ENCODE data around the gene GPR85.
"Not testable (repeated sequence)": the region's sequence is repeated elsewhere in the genome, so short reads cannot be mapped to it uniquely, and the experiment has no call there.

Gene GPR85, protein sequence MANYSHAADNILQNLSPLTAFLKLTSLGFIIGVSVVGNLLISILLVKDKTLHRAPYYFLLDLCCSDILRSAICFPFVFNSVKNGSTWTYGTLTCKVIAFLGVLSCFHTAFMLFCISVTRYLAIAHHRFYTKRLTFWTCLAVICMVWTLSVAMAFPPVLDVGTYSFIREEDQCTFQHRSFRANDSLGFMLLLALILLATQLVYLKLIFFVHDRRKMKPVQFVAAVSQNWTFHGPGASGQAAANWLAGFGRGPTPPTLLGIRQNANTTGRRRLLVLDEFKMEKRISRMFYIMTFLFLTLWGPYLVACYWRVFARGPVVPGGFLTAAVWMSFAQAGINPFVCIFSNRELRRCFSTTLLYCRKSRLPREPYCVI

DNA sequence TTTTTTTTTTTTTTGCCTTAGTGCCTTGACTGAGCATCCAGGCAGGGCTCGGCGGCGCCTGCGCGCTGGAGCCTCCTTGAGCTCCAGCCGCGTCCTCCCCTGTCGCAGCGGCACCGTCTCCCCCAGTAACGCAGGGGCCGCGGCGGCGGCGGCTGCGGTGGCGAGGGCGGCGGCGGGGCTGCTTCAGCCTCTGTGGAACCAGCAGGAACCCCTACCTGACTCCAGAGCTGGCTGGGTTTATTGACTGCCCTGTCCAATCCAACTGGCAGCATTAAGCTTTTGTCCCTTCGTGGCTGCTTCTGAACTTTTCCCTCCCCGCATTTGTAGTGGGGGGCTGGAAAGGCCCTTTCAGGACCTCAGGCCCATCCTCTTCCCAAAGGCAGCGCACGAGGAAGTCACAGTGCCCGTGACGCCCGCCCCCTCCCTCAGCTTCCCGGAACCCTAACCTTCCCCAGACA is at the start of gene GPR85:
Gene GPR85 (minus strand): TSS at position 397 of the 458 bp plus-strand sequence. CDS start 2,106 bp downstream, outside the sequence.
- peak in 1 of 2 donors; percentile 4 for DNase-seq (ENCODE audit: low read depth in 2 of 2)

DNA sequence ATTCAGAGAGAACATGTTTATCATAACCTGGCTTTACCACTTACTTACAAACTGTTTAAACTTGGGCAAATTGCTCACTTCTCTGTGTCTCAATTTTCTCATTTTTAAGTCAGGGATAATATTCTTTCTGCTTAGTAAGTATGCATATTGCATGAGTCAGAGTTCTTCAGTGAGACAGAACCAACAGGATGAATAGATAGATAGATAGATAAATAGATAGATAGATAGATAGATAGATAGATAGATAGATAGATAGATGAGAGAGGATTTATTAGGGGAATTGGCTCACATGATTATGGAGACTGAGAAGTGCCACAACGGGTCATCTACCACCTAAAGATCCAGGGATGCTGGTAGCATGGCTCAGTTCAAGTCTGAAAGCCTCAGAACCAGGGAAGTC is 47.4 kb upstream of the GPR85 start:
- no peak for DNase-seq (ENCODE audit: low read depth in 2 of 2)

DNA sequence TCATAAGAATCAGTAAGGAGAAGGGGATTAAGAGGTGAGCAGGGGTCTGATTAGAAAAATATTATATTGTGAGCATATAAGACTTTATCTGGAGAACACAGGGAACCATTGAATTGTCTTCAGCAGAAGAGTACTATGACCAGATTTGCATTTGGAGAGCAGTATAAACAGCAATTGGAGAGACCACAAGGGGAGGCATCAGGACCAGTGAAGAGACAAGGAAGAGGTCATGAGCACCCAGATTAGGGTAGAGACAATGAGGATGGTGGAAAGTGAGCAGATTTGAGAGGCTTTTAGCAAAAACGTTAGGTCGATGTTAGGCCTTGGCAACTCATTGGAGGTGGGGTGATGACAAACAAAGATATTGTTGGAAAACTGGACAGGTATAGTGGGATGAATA is 44.7 kb upstream of the GPR85 start:
- DNase-seq (ENCODE audit: low read depth in 2 of 2), result no peak

DNA sequence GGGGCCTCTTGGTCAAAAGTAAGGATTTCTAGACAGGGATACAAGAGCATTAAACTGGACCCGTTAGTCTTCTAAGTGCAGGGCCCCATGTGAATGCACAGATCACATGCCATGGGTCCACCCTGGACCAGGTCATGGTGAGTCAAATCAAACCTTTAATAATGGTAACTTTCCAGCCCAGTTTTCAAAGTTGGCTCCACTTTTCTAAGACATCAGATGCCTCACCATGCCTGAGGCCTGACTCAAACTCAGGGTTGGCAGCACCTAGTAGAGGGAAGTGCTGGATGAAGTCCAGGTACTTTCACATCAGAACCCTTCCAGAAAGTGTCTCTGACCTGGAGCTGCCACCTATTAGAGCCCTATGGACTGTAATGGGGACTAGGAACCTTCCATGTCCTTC is 41.4 kb upstream of the GPR85 start:
- no peak for DNase-seq (ENCODE audit: low read depth in 2 of 2)

DNA sequence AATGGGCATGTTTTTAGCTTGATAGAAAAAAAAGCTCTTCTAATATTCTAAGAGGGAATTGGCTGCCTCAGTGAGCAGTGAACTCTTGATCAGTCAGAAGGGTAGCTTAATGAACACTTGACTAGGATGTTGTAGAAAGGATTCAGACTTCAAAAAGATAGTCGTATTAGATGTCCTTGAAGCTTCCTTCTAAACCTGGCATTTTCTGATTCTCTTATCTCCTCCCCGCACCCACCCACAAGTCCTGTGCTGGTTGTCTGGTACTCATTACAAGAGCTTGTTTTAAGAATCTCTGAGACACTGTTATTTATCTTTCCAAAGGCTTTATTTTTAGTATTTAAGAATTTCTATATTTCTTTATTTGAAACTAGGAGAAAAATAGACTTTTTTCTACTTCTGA is 39.1 kb upstream of the GPR85 start:
- DNase-seq (ENCODE audit: low read depth in 2 of 2), result no peak

DNA sequence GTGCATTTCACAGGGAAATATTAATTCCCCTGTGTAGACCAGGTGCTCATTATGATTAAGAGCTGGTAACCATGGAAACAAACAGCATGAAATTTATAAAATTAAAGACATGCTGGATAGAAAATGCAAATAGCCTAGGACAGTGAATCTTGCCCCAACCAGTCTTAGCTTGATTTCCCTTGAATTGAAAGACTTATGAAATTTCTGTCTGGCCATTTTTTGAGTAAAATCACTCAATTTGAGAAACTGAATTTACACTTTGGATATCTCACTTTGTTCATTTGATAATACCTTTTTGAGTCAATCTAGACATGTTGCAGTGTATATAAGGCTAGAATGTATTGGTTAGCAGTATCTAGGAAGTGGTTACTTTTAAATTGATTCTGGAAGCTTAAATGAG is 36.1 kb upstream of the GPR85 start:
- DNase-seq (ENCODE audit: low read depth in 2 of 2), result no peak

DNA sequence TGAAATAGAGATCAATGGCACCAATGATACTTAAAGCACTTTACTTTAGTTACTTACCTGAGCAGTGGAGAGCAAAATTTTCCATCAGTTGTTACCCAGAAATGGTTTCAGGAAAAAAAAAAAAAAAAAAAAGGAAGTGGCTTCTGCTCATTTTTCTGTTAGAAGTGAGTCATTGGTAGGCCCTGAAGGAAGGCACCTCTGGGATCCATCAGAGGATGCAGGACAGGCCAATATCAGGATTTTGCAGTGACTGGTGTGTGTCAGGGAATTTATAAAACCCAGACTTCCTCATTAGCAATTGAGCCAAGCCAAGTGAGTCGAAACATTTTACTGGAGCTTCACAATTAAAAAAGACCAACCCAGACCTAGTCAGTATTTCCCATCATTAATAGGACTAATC is 34.0 kb upstream of the GPR85 start:
- no peak for DNase-seq (ENCODE audit: low read depth in 2 of 2)

DNA sequence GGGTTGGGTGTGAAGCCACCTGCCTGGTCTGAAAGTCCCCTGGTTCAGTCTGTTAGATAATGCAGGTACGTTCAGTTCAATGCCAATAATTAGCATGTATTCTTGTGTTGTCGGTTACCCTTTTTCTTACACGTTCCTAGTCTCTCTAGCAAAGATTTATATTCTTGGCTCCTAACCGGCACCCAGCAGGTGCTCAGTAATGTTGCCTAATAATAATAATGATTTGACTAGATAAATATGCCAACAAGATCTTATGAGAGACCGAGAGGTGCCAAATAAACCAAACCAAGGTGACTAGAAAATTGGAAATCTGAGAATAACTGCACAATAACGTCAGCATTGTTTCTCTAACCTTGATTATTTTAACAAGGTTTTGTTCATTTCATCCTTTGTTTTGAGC is 32.8 kb upstream of the GPR85 start:
- DNase-seq (ENCODE audit: low read depth in 2 of 2), result no peak

DNA sequence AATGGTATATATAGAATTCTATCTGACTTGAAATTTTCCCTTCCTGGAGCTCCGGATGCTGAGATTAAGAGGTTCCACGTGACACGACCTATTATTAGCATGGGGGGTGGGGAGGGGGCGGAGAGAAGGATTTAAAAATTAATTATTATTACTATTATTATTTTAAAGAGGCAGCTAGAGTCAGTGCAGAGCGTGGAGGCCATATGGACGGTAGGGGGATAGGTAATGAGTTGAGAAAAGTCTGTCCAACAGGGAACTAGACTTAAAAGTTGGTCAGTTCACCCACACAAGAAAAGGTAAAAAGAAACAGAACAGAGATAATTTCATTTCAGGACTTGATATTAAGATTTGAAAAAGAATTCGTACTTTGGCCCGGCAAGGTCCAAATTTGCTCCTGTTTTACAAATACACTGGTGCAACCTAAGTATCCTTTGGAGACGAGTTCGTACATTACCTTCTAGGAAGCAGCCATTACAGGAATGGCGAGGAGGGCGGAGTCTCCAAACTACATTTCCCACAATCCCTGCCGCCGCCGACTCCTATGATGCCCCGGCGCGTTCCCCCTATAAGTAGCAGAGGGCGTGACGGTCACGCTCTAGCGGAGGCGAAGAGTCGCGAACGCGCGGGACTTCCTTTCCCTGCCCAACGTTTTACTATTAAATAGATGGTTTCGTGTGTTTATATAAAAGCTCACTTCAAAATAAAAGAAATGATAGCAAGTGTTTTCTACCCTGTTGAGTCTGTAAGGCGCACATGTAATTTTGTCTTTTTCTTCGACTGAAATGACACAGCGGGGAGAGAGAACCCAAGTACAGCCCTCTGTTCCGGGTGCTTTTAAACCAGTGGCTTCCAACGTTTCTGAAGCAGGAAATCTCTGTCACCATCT is 31.7 kb upstream of the GPR85 start, which contains the start of gene SMIM30:
Gene SMIM30 (minus strand): TSS at position 481 of the 886 bp plus-strand sequence. CDS start 976 bp downstream, outside the sequence.
- DNase-seq (ENCODE audit: low read depth in 2 of 2), result peak; percentile 75 to 84

DNA sequence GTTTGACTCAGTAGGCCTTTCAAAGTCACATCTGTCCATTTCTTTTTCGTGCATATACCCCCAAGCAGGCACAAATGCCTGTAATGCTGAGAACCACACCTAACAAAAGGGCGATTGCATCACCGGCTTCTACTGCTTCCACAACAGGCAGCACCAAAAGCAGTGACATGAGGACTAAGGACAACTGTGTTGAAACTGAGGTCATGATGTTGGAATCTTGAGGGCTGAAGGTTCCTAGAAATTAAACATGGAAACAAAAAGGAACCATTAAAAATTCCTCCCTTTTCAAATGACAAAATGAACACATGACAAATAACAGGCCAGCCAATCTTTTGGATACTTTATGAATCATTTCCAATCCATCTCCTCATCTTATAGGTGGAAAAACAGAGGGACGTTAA is 30.7 kb upstream of the GPR85 start:
- DNase-seq (ENCODE audit: low read depth in 2 of 2), result not testable (repeated sequence)

DNA sequence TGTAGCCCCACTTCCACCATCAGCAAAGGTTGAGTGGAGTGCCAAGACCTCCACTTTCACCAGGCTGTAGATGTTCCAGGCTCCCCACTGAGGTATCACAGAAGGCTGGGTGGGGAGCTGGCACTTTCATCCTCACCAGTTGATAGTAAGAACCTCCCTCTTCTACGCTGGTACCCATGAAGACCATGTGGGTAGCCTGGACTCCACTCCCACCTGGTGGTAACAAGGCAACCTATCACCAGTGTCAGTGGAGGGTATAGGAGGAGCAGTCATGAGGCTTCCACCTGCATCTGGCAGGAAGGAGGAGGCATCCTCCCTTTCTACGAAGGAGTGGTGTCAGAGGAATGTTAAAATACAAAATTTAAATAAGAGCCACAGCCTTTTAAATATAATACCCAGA is 27.3 kb upstream of the GPR85 start:
- no peak for DNase-seq (ENCODE audit: low read depth in 2 of 2)

DNA sequence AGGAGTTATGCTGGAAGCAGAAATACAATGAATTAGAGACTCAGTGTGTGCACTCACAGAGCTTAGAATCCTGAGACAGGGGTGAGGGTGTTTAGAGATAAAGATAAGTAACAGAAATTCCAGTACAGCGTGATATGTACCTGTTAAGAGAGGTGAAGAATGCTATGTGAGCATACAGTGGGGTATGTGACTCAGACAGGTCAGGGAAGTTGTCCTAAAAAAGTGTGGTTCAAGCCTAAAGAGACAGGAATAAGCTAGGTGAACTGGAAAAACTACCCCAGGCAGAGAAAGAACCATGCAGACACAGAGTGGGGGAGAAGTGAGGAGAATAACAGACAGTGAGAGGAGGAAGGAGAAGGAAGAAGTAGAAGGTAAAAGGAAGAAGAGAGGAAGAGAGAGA is 23.1 kb upstream of the GPR85 start:
- no peak for DNase-seq (ENCODE audit: low read depth in 2 of 2)

DNA sequence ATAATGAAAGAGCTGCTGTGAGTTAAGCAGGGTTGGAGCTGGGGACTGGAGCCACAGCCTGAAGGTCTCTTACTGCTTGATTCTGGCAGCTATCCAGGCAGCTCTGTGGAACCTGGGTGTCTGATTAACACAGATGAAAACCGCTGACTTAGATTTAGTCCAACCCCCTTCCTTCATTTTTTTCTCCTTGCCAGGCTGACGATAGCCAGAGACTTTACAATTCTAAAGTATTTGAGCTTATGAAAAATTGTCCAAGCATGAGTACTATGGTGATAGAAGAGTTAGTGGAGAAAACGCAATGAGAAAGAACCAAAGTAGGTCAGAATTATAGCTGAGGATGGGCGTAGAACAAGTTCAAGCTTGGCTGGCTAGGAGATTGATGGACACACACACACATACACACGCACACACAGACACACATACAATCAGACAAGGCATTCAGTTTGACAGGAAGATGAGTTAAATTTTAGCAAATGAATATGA is 13.5 kb upstream of the GPR85 start:
- DNase-seq (ENCODE audit: low read depth in 2 of 2), result no peak

DNA sequence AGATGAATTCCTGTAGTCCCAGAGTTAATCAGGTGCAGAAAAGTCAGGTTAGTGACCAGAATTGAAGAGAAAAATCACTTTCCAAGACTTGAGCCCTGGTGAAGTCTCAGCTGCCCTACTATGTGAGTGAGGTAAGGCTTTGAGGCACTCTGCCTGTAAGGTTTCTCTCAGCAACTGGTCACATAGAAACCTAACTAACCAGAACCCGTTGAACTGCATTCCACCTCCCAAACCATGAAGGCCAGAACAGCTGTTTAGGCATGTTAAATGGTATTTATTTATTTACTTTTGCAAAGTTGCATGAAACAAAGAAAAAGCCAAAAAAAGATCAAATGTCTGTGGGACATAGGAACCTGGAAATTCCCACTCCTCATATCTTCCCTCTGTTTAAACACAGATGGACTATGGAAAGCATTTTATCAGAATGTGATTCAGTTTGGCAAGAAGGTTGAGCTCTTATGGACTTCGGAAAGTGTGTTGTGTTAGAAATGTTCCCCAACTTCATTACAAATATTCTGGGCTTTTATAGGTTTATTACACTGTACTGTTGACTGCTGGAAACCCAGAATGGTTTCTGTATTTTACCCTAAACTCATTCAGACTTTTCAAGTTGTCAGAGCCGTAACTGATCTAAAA is 12.8 kb upstream of the GPR85 start:
- DNase-seq (ENCODE audit: low read depth in 2 of 2), result no peak

DNA sequence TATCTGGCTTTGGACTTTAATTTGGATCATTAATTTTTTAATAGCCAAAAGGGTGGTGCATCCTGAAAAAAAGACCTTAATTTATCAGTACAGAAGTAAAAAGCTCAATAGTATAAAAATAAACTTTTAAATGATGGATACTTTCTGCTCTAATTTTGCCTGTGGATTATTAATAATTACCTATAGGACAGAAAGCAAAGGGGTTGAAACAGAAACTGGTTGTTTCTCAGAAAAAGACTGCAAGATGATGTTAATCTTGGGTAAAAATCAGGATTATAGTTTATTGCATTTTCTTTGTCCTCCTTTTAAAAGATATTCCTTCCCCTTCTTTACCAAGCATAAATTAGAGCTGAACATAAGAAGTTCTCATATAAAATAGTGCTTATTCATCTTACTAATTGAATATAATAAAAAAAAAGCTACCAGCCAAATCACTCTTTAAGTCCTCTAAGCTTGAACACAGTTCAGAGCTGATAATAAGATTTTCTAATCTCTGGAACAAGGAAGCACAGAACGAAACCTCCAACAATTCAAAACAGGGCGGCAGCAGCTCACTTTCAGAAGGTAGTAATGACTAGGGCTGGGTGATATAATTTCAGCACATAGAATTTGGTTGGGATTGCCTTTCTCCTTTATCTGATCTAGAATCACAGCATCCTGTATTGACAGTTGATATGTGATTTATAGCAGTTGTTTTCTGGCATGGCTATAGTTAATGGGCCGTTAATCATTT is 8.1 kb upstream of the GPR85 start:
- DNase-seq (ENCODE audit: low read depth in 2 of 2), result no peak

DNA sequence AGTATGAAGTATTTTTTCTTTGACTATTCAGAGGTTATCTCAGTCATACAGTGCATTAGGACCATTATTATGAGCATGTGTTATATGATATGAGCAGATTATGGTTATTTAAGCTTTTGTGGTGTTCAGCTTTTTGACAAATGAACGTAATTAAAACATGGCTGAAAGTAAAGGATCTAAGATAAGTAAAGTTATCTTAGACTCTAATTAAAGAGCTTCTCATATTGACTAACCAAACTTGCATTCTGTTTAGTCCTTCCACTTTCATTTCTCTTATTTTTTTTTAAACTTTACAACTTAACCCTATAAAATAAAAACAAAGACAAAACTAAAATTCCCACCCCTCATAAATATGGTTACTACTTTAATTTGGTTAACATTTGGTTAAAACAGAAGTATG is 6.9 kb upstream of the GPR85 start:
- DNase-seq (ENCODE audit: low read depth in 2 of 2), result no peak

DNA sequence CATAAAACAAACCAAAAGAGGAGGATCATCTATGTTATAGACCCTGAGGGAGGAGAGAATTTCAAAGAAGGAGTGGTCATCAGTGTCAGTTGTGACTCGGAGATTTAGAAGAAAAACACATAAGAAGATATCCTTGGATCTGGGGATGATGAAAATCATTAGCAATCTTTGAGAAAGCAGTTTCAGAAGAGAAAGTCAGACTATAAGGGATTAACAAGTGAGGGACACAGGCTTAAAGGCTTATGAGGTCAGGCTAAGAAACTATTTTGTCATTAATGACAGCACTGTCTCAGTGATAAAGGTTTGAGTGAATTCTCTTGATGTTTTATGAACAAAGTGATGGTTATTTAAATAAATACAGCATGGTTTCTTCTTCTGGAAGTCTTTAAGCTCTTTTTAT is 6.1 kb upstream of the GPR85 start:
- DNase-seq (ENCODE audit: low read depth in 2 of 2), result no peak

DNA sequence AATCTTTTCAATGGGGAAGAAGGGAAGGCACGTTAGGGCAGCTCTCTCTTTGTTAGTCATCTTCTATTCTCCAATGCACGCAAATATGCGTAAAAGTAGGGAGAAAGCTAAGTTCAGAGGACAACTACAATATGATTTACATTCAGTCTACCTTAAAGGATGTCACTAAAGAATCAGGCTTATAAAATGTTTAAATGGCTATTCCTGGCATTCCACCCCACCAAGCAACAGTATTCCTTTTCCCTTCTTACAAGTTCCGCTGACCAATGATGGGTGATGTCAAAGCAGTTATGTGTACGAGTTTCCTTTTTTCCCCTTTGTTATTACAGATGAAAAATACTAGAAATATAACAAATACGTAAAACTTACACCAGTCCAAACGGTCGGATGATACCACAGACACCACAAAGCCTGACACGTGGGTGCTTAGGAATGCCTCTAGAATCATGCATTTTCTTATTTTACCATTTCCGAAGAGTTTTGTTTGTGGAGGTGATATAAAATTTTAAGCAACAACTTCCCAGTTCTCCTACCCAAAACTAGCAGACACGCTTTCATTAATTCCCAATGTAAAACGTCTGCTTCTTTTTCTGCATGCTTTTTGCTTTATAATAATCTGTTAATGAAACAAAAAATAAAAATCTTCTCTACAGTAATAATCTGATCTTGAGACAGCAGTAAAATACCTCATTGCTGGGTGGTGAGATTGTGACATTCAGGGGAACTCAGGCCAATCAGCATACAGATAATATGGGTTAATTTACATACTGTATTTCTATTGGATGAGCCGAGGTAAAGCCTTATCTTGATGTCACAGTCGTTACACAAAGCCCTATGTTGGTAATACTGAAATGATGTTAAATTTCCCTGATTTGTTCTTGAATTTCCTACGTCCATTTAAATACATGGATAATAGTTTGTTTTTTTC is 708 bp upstream of the GPR85 start:
- DNase-seq (ENCODE audit: low read depth in 2 of 2), result no peak

DNA sequence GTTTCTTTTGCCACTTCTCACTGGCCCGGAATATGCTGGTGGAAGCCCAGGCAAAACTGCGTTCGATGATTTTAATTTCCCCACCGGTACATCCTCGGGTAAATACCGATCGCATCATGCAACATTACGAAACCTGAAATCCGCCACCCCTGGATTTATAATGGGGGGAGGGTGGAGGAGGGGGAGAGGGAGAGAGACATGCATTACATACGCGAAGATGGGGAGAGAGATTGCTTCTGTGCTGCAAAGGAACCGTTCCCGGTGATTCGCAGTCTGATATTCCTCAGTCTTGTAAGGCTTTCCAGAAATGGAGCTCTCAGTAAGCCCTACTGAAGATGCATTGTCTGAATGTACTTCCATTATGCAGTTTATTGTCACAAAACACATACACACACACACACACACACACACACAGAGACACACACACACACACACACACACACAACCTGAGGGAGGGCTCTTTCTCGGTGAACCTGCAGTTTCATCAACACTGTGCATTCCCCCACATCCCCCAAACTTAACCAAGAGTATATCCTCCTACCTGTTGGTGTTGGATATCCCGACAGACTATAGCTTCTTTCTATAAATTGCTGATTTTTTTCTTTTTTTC is 741 bp downstream of the GPR85 start:
- DNase-seq (ENCODE audit: low read depth in 2 of 2), result no peak
